Right renal cortex interstitium (tissue), 3 donors: ENCODE data around the gene TMEM132C. TPM values are rescaled to one million over a fixed set of nuclear protein-coding genes. Genes with fewer than 3 reads are reported as not detected.

Experiments used
- DNase-seq, 3 donors: peaks; one replicate each; pipeline ENCODE4 v3.0.0-alpha.2; 2013; ENCODE audit warnings: low read depth in 3 of 3, low spot score in 2 of 3
- polyA plus RNA-seq, 3 donors: library from polyadenylated mRNA; unstranded; fragments of 120-200 nt; gene quantifications; one replicate each; pipeline ENCODE4 v1.2.1, GENCODE V29; 2013; ENCODE audit not compliant: insufficient read length in 3 of 3

The TMEM132C gene
- polyA plus RNA-seq, 3 donors: 1.8 to 3.1 (median 3.0) TPM

GRCh38 chr12:128644664-128645296 lies 377.8 kb downstream of the TMEM132C start:
- no peak for DNase-seq

GRCh38 chr12:128649902-128650301 lies 382.9 kb downstream of the TMEM132C start:
- no peak for DNase-seq

- DNase-seq: no peak
Measured at GRCh38 chr12:128652136-128652751, 385.3 kb downstream of the TMEM132C start.

GRCh38 chr12:128654468-128654867 lies 387.5 kb downstream of the TMEM132C start:
- no peak for DNase-seq

GRCh38 chr12:128657378-128657777 lies 390.4 kb downstream of the TMEM132C start:
- no peak for DNase-seq

- DNase-seq: no peak
Measured at GRCh38 chr12:128660532-128661225, 393.7 kb downstream of the TMEM132C start.

- no peak for DNase-seq
Measured at GRCh38 chr12:128661226-128661569, 394.2 kb downstream of the TMEM132C start.

- peak; percentile 23 to 29 (median 25) for DNase-seq
Measured at GRCh38 chr12:128662101-128662500, 395.1 kb downstream of the TMEM132C start.

GRCh38 chr12:128664501-128664900 lies 397.5 kb downstream of the TMEM132C start:
- no peak for DNase-seq

GRCh38 chr12:128667193-128667592 lies 400.2 kb downstream of the TMEM132C start:
- no peak for DNase-seq

GRCh38 chr12:128671528-128672042 lies 404.6 kb downstream of the TMEM132C start:
- no peak for DNase-seq

- DNase-seq: no peak
Measured at GRCh38 chr12:128672428-128672827, 405.5 kb downstream of the TMEM132C start.

GRCh38 chr12:128672893-128673292 lies 405.9 kb downstream of the TMEM132C start:
- no peak for DNase-seq

- DNase-seq: no peak
Measured at GRCh38 chr12:128675576-128675975, 408.6 kb downstream of the TMEM132C start.

GRCh38 chr12:128680555-128680954 lies 413.6 kb downstream of the TMEM132C start:
- DNase-seq: no peak

- no peak for DNase-seq
Measured at GRCh38 chr12:128682548-128683275, 415.7 kb downstream of the TMEM132C start.

GRCh38 chr12:128684352-128684751 lies 417.4 kb downstream of the TMEM132C start:
- no peak for DNase-seq

GRCh38 chr12:128685903-128686475 lies 419.0 kb downstream of the TMEM132C start:
- DNase-seq: no peak

- no peak for DNase-seq
Measured at GRCh38 chr12:128687851-128688250, 420.9 kb downstream of the TMEM132C start.

GRCh38 chr12:128690641-128691040 lies 423.7 kb downstream of the TMEM132C start:
- no peak for DNase-seq

- no peak for DNase-seq
Measured at GRCh38 chr12:128693115-128693514, 426.1 kb downstream of the TMEM132C start.
